Duodenal mucosa (tissue), 2 donors: ENCODE measurements around the gene GSDME.

Experiments used
- H3K27ac ChIP-seq: one replicate; pipeline ENCODE4 v1.7.0; 2013; ENCODE audit warnings: low read depth, low read length
- H3K27me3 ChIP-seq, 2 donors: one replicate each; pipeline ENCODE4 v1.7.0; 2013; ENCODE audit warnings: low read length in 2 of 2, control low read depth in 1 of 2; ENCODE audit not compliant: insufficient read depth in 2 of 2, control insufficient read depth in 1 of 2
- H3K36me3 ChIP-seq, 2 donors: one replicate each; pipeline ENCODE4 v1.7.0; 2013; ENCODE audit warnings: low read length in 2 of 2, control low read depth in 1 of 2; ENCODE audit not compliant: insufficient read depth in 2 of 2, control insufficient read depth in 1 of 2
- H3K4me1 ChIP-seq, 2 donors: one replicate each; pipeline ENCODE4 v1.7.0; 2013; ENCODE audit warnings: low read length in 2 of 2, control low read depth in 1 of 2; ENCODE audit not compliant: insufficient read depth in 2 of 2, control insufficient read depth in 1 of 2
- H3K4me3 ChIP-seq, 2 donors: one replicate each; pipeline ENCODE4 v1.7.0; 2013; ENCODE audit warnings: low read length in 2 of 2, low read depth in 1 of 2
- H3K9ac ChIP-seq, 2 donors: one replicate each; pipeline ENCODE4 v1.7.0; 2013; ENCODE audit warnings: low read length in 2 of 2, low read depth in 1 of 2
- H3K9me3 ChIP-seq, 2 donors: one replicate each; pipeline ENCODE4 v1.7.0; 2013; ENCODE audit warnings: low read length in 2 of 2, control low read depth in 1 of 2; ENCODE audit not compliant: control insufficient read depth in 1 of 2

The GSDME gene

DNA sequence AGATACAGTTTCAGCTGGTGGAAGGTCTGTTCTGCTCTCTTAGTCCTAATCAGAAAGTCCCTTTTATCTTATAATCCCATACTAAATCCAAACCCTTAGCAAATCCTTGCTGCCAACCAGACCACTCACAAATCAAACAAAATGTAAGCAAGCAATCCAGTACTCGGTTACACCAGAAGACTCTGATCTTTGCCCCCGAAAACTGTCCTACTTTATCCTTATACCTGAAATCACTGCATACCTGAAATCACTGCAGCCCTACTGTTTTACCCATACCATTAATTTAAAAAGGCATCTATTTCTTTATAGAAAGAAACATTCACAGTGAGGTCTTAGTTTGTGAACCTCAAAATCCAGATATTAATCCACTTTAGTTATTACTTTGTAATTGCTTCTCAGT lies 64.7 kb downstream of the GSDME start:
- Histone ChIP-seq H3K9me3 (no peaks in the 10 kb centered on the region), H3K4me1 (no peaks in the 10 kb centered on the region), H3K27ac (no peak overlapping the region), H3K36me3 (no peaks in the 10 kb centered on the region), H3K27me3 (no peaks in the 10 kb centered on the region), H3K4me3 (no peak overlapping the region), H3K9ac (no peak overlapping the region)

DNA sequence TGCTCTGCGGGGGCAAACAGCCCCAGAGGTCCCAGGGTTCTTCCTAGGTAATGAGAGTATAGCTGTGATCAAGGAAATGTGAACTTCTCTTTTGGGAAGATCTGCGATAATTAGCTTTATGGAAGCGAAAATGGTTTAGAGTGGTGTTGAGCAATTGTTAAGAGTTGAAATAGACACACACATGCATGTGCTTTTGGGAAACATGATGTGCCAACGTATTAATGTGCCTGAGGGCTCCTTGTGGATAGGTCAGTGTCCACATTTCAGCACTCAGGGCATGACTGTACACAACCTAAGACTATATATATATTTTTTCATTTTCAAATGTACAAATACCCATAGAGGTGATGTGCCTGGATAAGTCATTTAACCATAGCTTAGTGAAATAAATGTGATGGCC lies 67.0 kb downstream of the GSDME start:
- Histone ChIP-seq H3K4me3 (no peak overlapping the region), H3K4me1 (no peaks in the 10 kb centered on the region), H3K27ac (no peak overlapping the region), H3K9ac (no peak overlapping the region), H3K36me3 (no peaks in the 10 kb centered on the region), H3K9me3 (no peaks in the 10 kb centered on the region), H3K27me3 (no peaks in the 10 kb centered on the region)

DNA sequence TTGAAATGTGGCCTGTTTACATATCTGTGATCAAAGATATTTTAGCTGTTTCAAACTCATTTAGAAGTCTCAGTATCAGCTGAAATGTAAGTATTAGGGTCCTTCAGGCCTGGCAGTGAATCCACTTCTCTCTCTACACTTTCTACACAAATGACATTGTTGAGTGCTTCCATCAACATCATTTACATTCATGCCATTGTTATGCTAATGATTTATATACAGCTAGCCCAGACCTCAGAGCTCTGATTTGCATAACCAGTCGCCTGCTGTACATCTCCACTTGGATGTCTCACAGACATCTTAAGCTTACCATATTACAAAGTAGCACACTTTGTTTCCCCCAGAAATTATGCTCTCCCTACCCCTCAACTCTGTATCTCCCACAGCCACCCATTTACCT lies 71.6 kb downstream of the GSDME start:
- Histone ChIP-seq H3K9me3 (no peaks in the 10 kb centered on the region), H3K4me3 (no peak overlapping the region), H3K27ac (no peak overlapping the region), H3K27me3 (no peaks in the 10 kb centered on the region), H3K9ac (no peak overlapping the region), H3K36me3 (no peaks in the 10 kb centered on the region), H3K4me1 (no peaks in the 10 kb centered on the region)

DNA sequence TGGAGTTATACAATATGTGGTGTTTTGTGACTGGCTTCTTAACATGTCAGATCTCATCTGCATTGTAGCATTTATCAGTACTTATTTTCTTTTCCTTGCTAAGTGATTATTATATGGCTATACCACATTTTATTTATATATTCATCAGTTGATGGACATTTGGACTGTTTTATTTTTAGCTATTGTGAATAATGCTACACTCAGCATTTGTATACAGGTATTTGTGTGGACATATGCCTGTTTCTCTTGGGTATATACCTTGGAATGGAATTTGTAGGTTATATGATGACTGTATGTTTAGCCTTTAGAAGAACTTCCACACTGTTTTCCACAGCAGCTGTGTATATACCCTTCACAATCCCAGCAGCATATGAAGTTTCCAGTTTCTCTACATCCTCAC lies 86.5 kb downstream of the GSDME start:
- Histone ChIP-seq H3K9me3 (no peaks in the 10 kb centered on the region), H3K9ac (no peak overlapping the region), H3K27ac (no peak overlapping the region), H3K36me3 (no peaks in the 10 kb centered on the region), H3K4me1 (peaks cover 12 to 16% of the 10 kb centered on the region in 2 donors), H3K27me3 (no peaks in the 10 kb centered on the region), H3K4me3 (no peak overlapping the region)

DNA sequence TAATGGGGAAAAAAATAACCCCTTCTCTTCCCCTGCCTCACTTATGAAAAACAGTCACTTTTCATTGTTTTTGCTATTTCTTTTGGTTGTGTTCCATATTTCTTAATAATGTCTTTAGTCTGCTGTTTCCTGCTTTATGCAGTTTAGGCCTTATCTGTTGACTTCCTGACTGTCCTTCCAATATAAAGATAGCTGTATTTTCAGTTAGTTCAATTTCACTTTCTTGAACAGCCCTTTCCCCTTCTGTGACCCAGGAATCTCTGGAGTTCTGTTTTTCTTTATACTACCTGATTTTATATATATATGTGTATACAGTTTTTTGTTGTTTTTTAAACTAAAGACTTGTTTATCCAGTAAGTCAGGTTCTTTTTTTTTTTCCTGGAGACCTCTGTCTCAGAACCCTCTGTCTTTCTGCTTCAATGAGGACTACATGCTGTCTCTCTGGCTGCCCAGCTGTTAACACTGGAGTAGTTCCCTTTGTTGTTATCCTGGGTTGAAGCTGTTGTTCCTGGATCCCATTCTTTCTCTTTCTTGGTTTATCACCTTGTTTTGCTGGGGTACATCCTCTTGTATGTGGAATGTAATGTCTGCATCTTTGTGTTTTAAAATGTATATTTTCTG lies 87.2 kb downstream of the GSDME start:
- Histone ChIP-seq H3K9ac (no peak overlapping the region), H3K27ac (no peak overlapping the region), H3K9me3 (no peaks in the 10 kb centered on the region), H3K27me3 (no peaks in the 10 kb centered on the region), H3K36me3 (no peaks in the 10 kb centered on the region), H3K4me3 (no peak overlapping the region), H3K4me1 (peaks cover 12 to 16% of the 10 kb centered on the region in 2 donors)

DNA sequence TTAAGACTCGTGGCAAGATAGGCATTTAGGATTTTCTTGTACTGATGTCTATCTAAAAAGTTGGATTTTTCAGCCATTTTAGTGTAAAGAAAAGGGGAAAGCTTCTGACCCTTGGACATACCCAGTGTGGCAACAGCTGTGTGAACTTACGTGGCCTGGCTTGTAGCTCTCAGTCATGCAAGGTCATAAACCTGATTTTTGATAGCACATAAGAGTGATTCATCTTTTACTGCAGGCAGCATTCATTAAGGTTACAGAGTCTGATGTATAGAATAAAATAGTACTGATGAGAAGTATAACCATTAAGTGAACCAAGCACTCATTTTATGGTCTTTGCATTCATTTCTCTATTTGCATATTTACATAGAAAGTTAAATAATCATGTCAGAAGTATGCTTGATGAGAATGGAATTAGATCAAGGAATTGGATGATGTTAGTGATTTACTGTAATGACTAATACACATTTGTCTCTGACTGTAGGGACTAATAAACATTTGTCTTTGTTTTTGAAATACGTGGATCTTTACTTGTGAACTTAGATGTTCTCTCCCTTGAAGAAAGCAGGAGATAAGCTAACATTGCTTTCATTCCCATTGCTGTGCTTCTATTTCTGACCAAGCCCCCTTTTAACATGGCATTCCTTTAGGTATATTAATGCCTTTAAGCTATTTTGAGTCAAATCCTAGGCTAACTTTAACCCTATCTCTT lies 88.2 kb downstream of the GSDME start:
- Histone ChIP-seq H3K4me3 (no peak overlapping the region), H3K27me3 (no peaks in the 10 kb centered on the region), H3K9me3 (no peaks in the 10 kb centered on the region), H3K27ac (no peak overlapping the region), H3K9ac (no peak overlapping the region), H3K36me3 (no peaks in the 10 kb centered on the region), H3K4me1 (peaks cover 12 to 16% of the 10 kb centered on the region in 2 donors)

DNA sequence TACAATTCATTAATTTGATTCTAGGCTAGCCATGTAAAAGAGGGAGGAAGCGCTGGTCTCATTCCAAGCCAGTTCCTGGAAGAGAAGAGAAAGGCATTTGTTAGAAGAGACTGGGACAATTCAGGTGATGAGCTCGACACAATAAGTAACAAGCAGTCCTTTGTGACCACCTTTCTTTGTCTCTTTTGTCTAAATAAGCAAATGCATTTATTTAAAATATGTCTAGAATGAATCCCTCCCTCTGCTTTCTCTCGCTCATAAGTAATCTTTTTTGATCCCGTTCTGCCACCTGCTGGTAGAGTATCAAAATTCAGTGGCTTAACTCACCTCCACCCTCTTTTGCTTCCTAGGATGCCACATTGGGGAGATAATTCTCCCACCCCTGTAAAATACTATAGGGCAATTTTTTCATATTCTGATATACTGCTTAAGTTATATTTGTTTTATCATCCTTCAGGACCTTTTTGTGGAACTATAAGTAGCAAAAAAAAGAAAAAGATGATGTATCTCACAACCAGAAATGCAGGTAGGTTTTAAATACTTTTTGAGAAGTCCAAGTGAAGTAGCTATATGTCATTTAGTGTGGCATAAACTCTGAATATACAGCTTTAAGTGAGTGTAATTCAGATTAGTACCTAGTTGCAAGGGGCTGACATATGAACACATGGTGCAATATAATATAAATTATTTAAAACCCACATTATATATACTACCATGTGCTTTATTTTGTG lies 91.5 kb downstream of the GSDME start:
- no peak overlapping the region for H3K9ac ChIP-seq
- no peak overlapping the region for H3K27ac ChIP-seq
- no peaks in the 10 kb centered on the region for H3K9me3 ChIP-seq
- H3K27me3 ChIP-seq, result no peaks in the 10 kb centered on the region
- H3K36me3 ChIP-seq, result no peaks in the 10 kb centered on the region
- H3K4me1 ChIP-seq, result peaks cover 12 to 16% of the 10 kb centered on the region in 2 donors
- H3K4me3 ChIP-seq, result no peak overlapping the region

DNA sequence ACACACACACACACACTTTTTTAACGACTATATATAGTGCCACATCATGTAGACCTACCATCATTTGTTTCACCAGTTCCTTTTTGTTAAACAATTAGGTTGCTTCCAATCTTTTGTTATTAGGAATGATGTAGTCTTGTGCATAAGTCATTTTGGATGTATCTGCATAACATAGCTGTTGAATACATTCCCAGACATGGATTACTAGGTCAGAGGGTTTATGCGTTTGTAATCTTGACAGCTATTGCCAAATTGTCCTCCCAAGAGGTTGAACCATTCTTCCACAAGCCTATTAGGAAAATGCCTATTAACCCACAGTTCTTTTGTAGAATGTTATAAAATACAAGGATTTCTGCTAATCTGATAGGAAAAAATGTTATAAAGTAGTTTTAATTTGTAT lies 96.7 kb downstream of the GSDME start:
- Histone ChIP-seq H3K4me3 (no peak overlapping the region), H3K27ac (no peak overlapping the region), H3K9ac (no peak overlapping the region), H3K9me3 (no peaks in the 10 kb centered on the region), H3K27me3 (no peaks in the 10 kb centered on the region), H3K4me1 (no peaks in the 10 kb centered on the region), H3K36me3 (no peaks in the 10 kb centered on the region)

DNA sequence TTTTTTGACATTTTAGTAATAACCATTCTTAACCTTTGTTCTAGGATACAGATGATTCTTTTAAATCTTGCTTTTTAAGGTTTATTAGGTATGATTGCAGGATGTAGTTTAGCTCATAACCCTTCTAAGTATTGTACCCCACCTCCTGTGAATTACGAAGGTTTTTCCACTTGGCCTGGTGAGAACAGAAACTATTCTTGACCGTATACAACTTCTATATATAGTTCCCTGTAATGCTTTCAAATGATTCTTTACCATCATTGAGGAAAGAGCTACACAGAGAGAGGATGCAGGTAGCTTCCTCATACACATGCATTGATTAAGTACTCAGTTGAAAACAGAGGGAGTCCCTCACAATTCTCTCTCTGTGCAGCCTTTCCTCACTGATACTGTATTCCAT lies 97.8 kb downstream of the GSDME start:
- H3K9me3 ChIP-seq, result no peaks in the 10 kb centered on the region
- H3K36me3 ChIP-seq, result no peaks in the 10 kb centered on the region
- no peaks in the 10 kb centered on the region for H3K27me3 ChIP-seq
- no peak overlapping the region for H3K27ac ChIP-seq
- H3K9ac ChIP-seq, result no peak overlapping the region
- no peaks in the 10 kb centered on the region for H3K4me1 ChIP-seq
- no peak overlapping the region for H3K4me3 ChIP-seq

DNA sequence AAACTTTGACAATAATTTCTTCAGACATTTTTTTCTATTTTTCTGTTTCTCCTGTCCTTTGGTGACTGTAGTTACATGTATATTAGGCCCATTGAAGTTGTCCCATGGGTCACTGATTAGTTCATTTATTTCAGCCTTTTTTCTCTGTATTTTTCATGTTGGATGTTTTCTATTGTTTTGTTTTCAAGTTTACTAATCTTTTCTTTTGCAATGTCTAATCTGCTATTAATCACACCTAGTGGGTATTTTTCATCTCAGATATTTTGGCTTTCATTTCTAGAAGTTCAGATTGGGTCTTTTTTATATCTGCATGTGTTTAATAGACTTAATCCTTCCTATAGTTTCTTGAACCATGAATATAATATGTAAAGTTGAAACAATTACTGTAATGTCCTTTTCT lies 99.3 kb downstream of the GSDME start:
- no peaks in the 10 kb centered on the region for H3K4me1 ChIP-seq
- H3K36me3 ChIP-seq, result no peaks in the 10 kb centered on the region
- no peak overlapping the region for H3K4me3 ChIP-seq
- H3K27me3 ChIP-seq, result no peaks in the 10 kb centered on the region
- H3K9ac ChIP-seq, result no peak overlapping the region
- H3K27ac ChIP-seq, result no peak overlapping the region
- H3K9me3 ChIP-seq, result no peaks in the 10 kb centered on the region
